Panc1 (cell line): ENCODE results near the gene VTI1A.

Experiments
- POLR2AphosphoS5 ChIP-seq: IDR thresholded peaks from 2 replicates; pipeline ENCODE4 v1.6.1; 2012; ENCODE audit warnings: mild to moderate bottlenecking, low read depth, low read length, moderate library complexity
- SIN3A ChIP-seq: IDR thresholded peaks from 2 replicates; pipeline ENCODE4 v1.6.1; 2012; ENCODE audit warnings: low read depth, mild to moderate bottlenecking, low read length, moderate library complexity, borderline replicate concordance; ENCODE audit not compliant: insufficient read depth
- TCF7L2 ChIP-seq: IDR thresholded peaks from 2 replicates; pipeline ENCODE4 v1.6.1; 2011; ENCODE audit warnings: mild to moderate bottlenecking, low read depth, low read length, inconsistent platforms
- TF ChIP-seq, protein P1 (sequence below): fragments of 450-650 bp; IDR thresholded peaks from 2 replicates; pipeline ENCODE4 v1.5.1; 2017; ENCODE audit warnings: mild to moderate bottlenecking
- TF ChIP-seq, protein P2 (sequence below), 2 experiments: IDR thresholded peaks; 2 replicates each; pipeline ENCODE4 v1.6.1; 2011 to 2012; ENCODE audit warnings: low read depth in 2 of 2, control low read depth in 1 of 2, low read length in 1 of 2, mild to moderate bottlenecking in 1 of 2, moderate library complexity in 1 of 2; ENCODE audit not compliant: insufficient read depth in 1 of 2

DNA sequence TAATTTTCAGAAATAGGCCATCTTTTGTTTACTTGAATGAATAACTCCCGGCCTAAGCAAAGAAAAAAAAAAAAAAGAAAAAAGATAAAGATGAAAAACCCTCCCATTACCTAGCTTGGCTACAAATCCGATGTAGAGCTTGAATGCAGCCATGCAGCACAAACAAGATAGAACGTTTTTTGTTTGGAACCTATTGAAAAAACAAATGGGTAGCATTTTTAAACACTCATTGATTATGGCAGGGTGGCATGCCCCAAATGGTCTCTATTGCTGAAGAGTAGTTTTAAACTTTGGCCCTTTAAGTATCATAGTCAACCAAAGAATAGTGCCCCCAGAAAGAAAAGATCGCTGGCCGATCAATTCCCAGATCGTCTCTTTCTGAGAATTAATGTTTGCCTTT is 84.4 kb downstream of the VTI1A start:
- TF ChIP-seq, protein P1, sequence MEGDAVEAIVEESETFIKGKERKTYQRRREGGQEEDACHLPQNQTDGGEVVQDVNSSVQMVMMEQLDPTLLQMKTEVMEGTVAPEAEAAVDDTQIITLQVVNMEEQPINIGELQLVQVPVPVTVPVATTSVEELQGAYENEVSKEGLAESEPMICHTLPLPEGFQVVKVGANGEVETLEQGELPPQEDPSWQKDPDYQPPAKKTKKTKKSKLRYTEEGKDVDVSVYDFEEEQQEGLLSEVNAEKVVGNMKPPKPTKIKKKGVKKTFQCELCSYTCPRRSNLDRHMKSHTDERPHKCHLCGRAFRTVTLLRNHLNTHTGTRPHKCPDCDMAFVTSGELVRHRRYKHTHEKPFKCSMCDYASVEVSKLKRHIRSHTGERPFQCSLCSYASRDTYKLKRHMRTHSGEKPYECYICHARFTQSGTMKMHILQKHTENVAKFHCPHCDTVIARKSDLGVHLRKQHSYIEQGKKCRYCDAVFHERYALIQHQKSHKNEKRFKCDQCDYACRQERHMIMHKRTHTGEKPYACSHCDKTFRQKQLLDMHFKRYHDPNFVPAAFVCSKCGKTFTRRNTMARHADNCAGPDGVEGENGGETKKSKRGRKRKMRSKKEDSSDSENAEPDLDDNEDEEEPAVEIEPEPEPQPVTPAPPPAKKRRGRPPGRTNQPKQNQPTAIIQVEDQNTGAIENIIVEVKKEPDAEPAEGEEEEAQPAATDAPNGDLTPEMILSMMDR = no peak
- TF ChIP-seq TCF7L2 (no peak), SIN3A (no peak), POLR2AphosphoS5 (no peak)
- TF ChIP-seq, protein P2, sequence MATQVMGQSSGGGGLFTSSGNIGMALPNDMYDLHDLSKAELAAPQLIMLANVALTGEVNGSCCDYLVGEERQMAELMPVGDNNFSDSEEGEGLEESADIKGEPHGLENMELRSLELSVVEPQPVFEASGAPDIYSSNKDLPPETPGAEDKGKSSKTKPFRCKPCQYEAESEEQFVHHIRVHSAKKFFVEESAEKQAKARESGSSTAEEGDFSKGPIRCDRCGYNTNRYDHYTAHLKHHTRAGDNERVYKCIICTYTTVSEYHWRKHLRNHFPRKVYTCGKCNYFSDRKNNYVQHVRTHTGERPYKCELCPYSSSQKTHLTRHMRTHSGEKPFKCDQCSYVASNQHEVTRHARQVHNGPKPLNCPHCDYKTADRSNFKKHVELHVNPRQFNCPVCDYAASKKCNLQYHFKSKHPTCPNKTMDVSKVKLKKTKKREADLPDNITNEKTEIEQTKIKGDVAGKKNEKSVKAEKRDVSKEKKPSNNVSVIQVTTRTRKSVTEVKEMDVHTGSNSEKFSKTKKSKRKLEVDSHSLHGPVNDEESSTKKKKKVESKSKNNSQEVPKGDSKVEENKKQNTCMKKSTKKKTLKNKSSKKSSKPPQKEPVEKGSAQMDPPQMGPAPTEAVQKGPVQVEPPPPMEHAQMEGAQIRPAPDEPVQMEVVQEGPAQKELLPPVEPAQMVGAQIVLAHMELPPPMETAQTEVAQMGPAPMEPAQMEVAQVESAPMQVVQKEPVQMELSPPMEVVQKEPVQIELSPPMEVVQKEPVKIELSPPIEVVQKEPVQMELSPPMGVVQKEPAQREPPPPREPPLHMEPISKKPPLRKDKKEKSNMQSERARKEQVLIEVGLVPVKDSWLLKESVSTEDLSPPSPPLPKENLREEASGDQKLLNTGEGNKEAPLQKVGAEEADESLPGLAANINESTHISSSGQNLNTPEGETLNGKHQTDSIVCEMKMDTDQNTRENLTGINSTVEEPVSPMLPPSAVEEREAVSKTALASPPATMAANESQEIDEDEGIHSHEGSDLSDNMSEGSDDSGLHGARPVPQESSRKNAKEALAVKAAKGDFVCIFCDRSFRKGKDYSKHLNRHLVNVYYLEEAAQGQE (IDR thresholded peaks at IDR 0.05; ENCODE audit: insufficient read depth in 1 of 2, low read depth in 2 of 2, low read length in 1 of 2) = no peak
